Omental fat pad (tissue), 4 donors: Measurements from ENCODE around the gene ISM1. TPM values are rescaled to one million over a fixed set of nuclear protein-coding genes. Genes with fewer than 3 reads are reported as not detected.

Experiments used
- ATAC-seq: fragments of 150-250 bp; one replicate; pipeline ENCODE4 v1.9.1; 2016; ENCODE audit warnings: mild to moderate bottlenecking, moderate library complexity; ENCODE audit not compliant: low FRiP score
- DNase-seq: peaks from one replicate; pipeline ENCODE4 v3.0.0-alpha.2; 2019; ENCODE audit warnings: low spot score
- CTCF ChIP-seq, 3 donors: fragments of 450-650 bp; IDR thresholded peaks; one replicate each; pipeline ENCODE4 v1.5.1; 2016 to 2017; ENCODE audit warnings: antibody characterized with exemption in 3 of 3, mild to moderate bottlenecking in 3 of 3, moderate library complexity in 2 of 3
- total RNA-seq, 4 donors: library from RNA; depleted of rRNA; stranded (reverse); fragments of >200 nt; gene quantifications; one replicate each; pipeline ENCODE4 v1.1.0, GENCODE V29; 2016

Gene ISM1
- total RNA-seq, 4 donors from 2014 or later = 1.6 to 7.9 (median 4.3) TPM

- ATAC-seq (no peak), DNase-seq (no peak)
- TF ChIP-seq CTCF (IDR thresholded peaks at IDR 0.05) = no peak
Observed at GRCh38 chr20:13211956-13212618, 9.0 kb upstream of the ISM1 start.

- DNase-seq (no peak), ATAC-seq (no peak)
- no peak for TF ChIP-seq CTCF (IDR thresholded peaks at IDR 0.05)
Observed at GRCh38 chr20:13212750-13213149, 8.3 kb upstream of the ISM1 start.

- TF ChIP-seq CTCF (IDR thresholded peaks at IDR 0.05) = no peak
- DNase-seq (no peak), ATAC-seq (no peak)
Observed at GRCh38 chr20:13213335-13213734, 7.7 kb upstream of the ISM1 start.

GRCh38 chr20:13216533-13216932, 4.5 kb upstream of the ISM1 start:
- ATAC-seq (no peak), DNase-seq (no peak)
- no peak for TF ChIP-seq CTCF (IDR thresholded peaks at IDR 0.05)

- no peak for TF ChIP-seq CTCF (IDR thresholded peaks at IDR 0.05)
- no peak for DNase-seq
- no peak for ATAC-seq
Observed at GRCh38 chr20:13219327-13220193, 1.5 kb upstream of the ISM1 start.

- ATAC-seq = peak; percentile 75
- no peak for TF ChIP-seq CTCF (IDR thresholded peaks at IDR 0.05)
- no peak for DNase-seq
Observed at GRCh38 chr20:13220194-13220903, 725 bp upstream of the ISM1 start.
